ENCODE measurements around the gene MICB. TPM values are rescaled to one million over a fixed set of nuclear protein-coding genes. Genes with fewer than 3 reads are reported as not detected.

Gene MICB
- total RNA-seq, 1 experiment from 2014 or later = 37.0 TPM

GRCh38 chr6:31532644-31533454, 34.9 kb downstream of the MICB start (continued):
- TF ChIP-seq ATF6 (CRISPR knock-in tag; IDR thresholded peaks at IDR 0.05) (no peak), FOXK1 (CRISPR knock-in tag; IDR thresholded peaks at IDR 0.05) (no peak), EMX1 (CRISPR knock-in tag; IDR thresholded peaks at IDR 0.05) (no peak), NFE2L1 (CRISPR knock-in tag; IDR thresholded peaks at IDR 0.05) (no peak), ERG (CRISPR knock-in tag; IDR thresholded peaks at IDR 0.05) (no peak), ZNF232 (CRISPR knock-in tag; IDR thresholded peaks at IDR 0.05) (no peak), JAZF1 (CRISPR knock-in tag; IDR thresholded peaks at IDR 0.05) (no peak), E2F5 (CRISPR knock-in tag; IDR thresholded peaks at IDR 0.05) (no peak)

- POLR2A ChIA-PET = no interaction called here
Observed at GRCh38 chr6:31533455-31533841, 35.5 kb downstream of the MICB start.

More at GRCh38 chr6:31533455-31533841, 35.5 kb downstream of the MICB start:
- ATAC-seq (no peak), DNase-seq (ENCODE audit: low spot score) (no peak)
- peaks cover 48% of the 10 kb centered on the region for H3K4me1 Mint-ChIP-seq
- H3K4me3 Mint-ChIP-seq = no peak overlapping the region
- H3K9me3 Mint-ChIP-seq = no peaks in the 10 kb centered on the region
- H3K27me3 Mint-ChIP-seq (ENCODE audit: low read depth) = no peaks in the 10 kb centered on the region
- CTCF ChIA-PET = no interaction called here
- peaks cover 83% of the 10 kb centered on the region for H3K36me3 Mint-ChIP-seq
- TF ChIP-seq FOXK1 (CRISPR knock-in tag; IDR thresholded peaks at IDR 0.05) (no peak), ZNF532 (CRISPR knock-in tag; IDR thresholded peaks at IDR 0.05; ENCODE audit: borderline replicate concordance) (no peak), TCF7 (CRISPR knock-in tag; IDR thresholded peaks at IDR 0.05; ENCODE audit: low read depth) (no peak), RORB (CRISPR knock-in tag; IDR thresholded peaks at IDR 0.05) (no peak), USF2 (CRISPR knock-in tag; IDR thresholded peaks at IDR 0.05) (no peak)
- peak overlapping the region; percentile 53 for H3K27ac Mint-ChIP-seq
